Mesendoderm (in vitro differentiated cells): ENCODE measurements around the gene GSAP.

Experiments used
- DNase-seq: peaks from one replicate; pipeline ENCODE4 v3.0.0; 2013
- H2AK5ac ChIP-seq: 2 replicates; pipeline ENCODE4 v1.6.1; 2013; ENCODE audit warnings: low read length, inconsistent platforms
- H2BK120ac ChIP-seq: 2 replicates; pipeline ENCODE4 v1.6.1; 2013; ENCODE audit warnings: low read depth, mild to moderate bottlenecking, low read length, moderate library complexity, mixed read lengths
- H2BK15ac ChIP-seq: replicated peaks from 2 replicates; pipeline ENCODE4 v1.6.1; 2013; ENCODE audit warnings: low read depth, mild to moderate bottlenecking, moderate library complexity
- H2BK5ac ChIP-seq: 2 replicates; pipeline ENCODE4 v1.6.1; 2013; ENCODE audit warnings: low read length, inconsistent platforms
- H3K18ac ChIP-seq: 2 replicates; pipeline ENCODE4 v1.6.1; 2013; ENCODE audit warnings: mild to moderate bottlenecking, low read length, mixed read lengths
- H3K23ac ChIP-seq: one replicate; pipeline ENCODE4 v1.6.1; 2013; ENCODE audit warnings: low read length
- H3K27ac ChIP-seq: 2 replicates; pipeline ENCODE4 v1.5.1; 2013; ENCODE audit warnings: low read depth, mild to moderate bottlenecking, inconsistent platforms, low read length, moderate library complexity
- H3K27me3 ChIP-seq: 2 replicates; pipeline ENCODE4 v1.6.1; 2013; ENCODE audit warnings: low read length, control low read depth, mild to moderate bottlenecking, inconsistent platforms; ENCODE audit not compliant: insufficient read depth, poor library complexity
- H3K36me3 ChIP-seq: 2 replicates; pipeline ENCODE4 v1.6.1; 2013; ENCODE audit warnings: low read length, inconsistent platforms; ENCODE audit not compliant: control insufficient read depth, insufficient read depth
- H3K4ac ChIP-seq: one replicate; pipeline ENCODE4 v1.6.1; 2013; ENCODE audit warnings: low read depth, mild to moderate bottlenecking, low read length, moderate library complexity
- H3K4me1 ChIP-seq: 2 replicates; pipeline ENCODE4 v1.6.1; 2013; ENCODE audit warnings: low read depth, low read length, inconsistent platforms; ENCODE audit not compliant: control insufficient read depth
- H3K4me2 ChIP-seq: 2 replicates; pipeline ENCODE4 v1.6.1; 2013; ENCODE audit warnings: low read length
- H3K4me3 ChIP-seq: 2 replicates; pipeline ENCODE4 v1.5.1; 2013; ENCODE audit warnings: mild to moderate bottlenecking, low read length
- H3K56ac ChIP-seq: one replicate; pipeline ENCODE4 v1.6.1; 2013; ENCODE audit warnings: low read length
- H3K79me1 ChIP-seq: 2 replicates; pipeline ENCODE4 v1.6.1; 2013; ENCODE audit warnings: low read length, inconsistent platforms
- H3K79me2 ChIP-seq: 2 replicates; pipeline ENCODE4 v1.6.1; 2013; ENCODE audit warnings: mild to moderate bottlenecking, low read length; ENCODE audit not compliant: control insufficient read depth, insufficient read depth
- H3K9ac ChIP-seq: 2 replicates; pipeline ENCODE4 v1.6.1; 2013; ENCODE audit warnings: low read length, inconsistent platforms
- H4K5ac ChIP-seq: one replicate; pipeline ENCODE4 v1.6.1; 2013; ENCODE audit warnings: low read length
- H4K8ac ChIP-seq: one replicate; pipeline ENCODE4 v1.6.1; 2013; ENCODE audit warnings: low read depth, mild to moderate bottlenecking, control low read depth, low read length, moderate library complexity
- WGBS: extraction: QIAGEN DNeasy Blood & Tissue Kit; methylation state at CpG from one replicate; pipeline ENCODE4 v1.1.7; 2013; ENCODE audit warnings: low lambda C conversion rate, missing lambda C conversion rate; ENCODE audit not compliant: insufficient coverage; ENCODE audit errors: extremely low coverage; 5-methylcytosine and 5-hydroxymethylcytosine counted together

The GSAP gene

DNA sequence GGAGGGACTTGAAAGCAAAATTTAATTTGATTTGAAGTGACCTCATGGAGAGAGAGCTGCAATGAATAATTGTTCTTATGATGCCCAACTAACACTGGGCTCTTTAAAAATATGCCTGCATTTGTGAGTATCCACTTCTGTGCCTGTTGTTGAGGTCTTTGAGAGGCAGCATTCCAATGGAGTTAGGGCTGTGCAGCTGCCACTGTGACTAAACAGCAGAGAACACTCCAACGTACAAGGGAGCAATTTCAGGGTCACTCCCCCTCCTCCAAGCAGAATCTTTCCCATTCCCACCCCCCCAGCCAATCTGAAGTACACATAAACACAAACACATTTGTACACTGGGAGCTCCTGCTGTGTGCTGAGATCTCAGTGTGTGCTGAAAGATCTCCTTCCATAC, 28.0 kb upstream of the GSAP start:
- Histone ChIP-seq H3K4ac (no peak overlapping the region), H3K23ac (no peak overlapping the region), H2BK15ac (no peak overlapping the region), H3K27me3 (no peaks in the 10 kb centered on the region), H2BK120ac (no peak overlapping the region), H4K8ac (no peak overlapping the region), H3K4me1 (no peaks in the 10 kb centered on the region), H3K79me1 (no peaks in the 10 kb centered on the region), H3K79me2 (no peaks in the 10 kb centered on the region), H3K56ac (no peak overlapping the region), H3K4me2 (no peak overlapping the region), H3K27ac (no peak overlapping the region), H2AK5ac (no peak overlapping the region), H3K18ac (no peak overlapping the region), H4K5ac (no peak overlapping the region), H3K9ac (no peak overlapping the region), H3K4me3 (no peak overlapping the region), H2BK5ac (no peak overlapping the region), H3K36me3 (no peaks in the 10 kb centered on the region)
- no CpG with 5 or more reads among the region's 1 CpG for WGBS
- DNase-seq = no peak

DNA sequence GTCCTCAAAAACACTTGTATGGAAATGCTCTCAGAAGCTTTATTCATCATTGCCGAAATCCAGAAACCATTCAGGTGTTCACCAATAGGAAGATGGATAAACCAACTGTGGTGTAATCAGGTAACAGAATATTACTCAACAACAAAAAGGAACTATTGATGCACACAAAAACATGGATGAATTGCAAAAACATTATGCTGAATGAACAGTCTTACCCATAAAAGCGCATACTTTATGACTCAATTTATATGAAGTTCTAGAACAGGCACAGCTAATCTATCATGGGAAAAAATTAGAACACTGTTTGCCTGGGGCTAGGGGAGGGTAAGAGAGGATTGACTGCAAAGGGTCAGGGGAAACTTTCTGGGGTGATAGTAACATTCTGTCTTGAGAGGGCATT, 26.9 kb upstream of the GSAP start:
- H3K4me3 ChIP-seq = no peak overlapping the region
- no peak overlapping the region for H2BK15ac ChIP-seq
- H3K4me1 ChIP-seq = no peaks in the 10 kb centered on the region
- H3K56ac ChIP-seq = no peak overlapping the region
- H3K27me3 ChIP-seq = no peaks in the 10 kb centered on the region
- H3K9ac ChIP-seq = no peak overlapping the region
- H3K4ac ChIP-seq = no peak overlapping the region
- no peak overlapping the region for H4K8ac ChIP-seq
- no peaks in the 10 kb centered on the region for H3K79me2 ChIP-seq
- no peak overlapping the region for H3K18ac ChIP-seq
- H3K4me2 ChIP-seq = no peak overlapping the region
- DNase-seq = no peak
- WGBS = no CpG with 5 or more reads among the region's 2 CpGs
- no peaks in the 10 kb centered on the region for H3K79me1 ChIP-seq
- H3K36me3 ChIP-seq = no peaks in the 10 kb centered on the region
- no peak overlapping the region for H2BK5ac ChIP-seq
- H2BK120ac ChIP-seq = no peak overlapping the region
- no peak overlapping the region for H4K5ac ChIP-seq
- H3K27ac ChIP-seq = no peak overlapping the region
- H3K23ac ChIP-seq = no peak overlapping the region
- no peak overlapping the region for H2AK5ac ChIP-seq

DNA sequence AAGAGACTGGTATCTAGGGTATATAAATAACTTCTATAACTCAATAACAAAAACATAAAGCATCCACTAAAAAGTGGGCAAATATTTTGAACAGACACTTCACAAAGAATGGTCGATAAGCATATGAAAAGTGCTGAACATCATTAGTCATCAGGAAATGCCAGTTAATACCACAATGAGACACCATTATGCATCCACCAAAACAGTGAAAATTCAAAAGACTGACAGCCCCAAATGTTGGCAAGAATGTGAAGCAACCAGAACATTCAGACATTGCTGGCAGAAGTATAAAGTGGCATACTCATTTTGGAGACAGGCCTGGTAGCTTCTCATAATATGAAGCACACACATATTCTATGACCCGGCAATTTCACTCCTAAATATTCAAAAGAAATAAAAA, 26.5 kb upstream of the GSAP start:
- H2BK5ac ChIP-seq = no peak overlapping the region
- H2BK15ac ChIP-seq = no peak overlapping the region
- no peaks in the 10 kb centered on the region for H3K27me3 ChIP-seq
- H3K79me1 ChIP-seq = no peaks in the 10 kb centered on the region
- H3K27ac ChIP-seq = no peak overlapping the region
- H4K5ac ChIP-seq = no peak overlapping the region
- H3K56ac ChIP-seq = no peak overlapping the region
- DNase-seq = no peak
- H3K18ac ChIP-seq = no peak overlapping the region
- no peak overlapping the region for H3K4me2 ChIP-seq
- no peak overlapping the region for H4K8ac ChIP-seq
- no peak overlapping the region for H3K9ac ChIP-seq
- no peak overlapping the region for H2BK120ac ChIP-seq
- H3K4ac ChIP-seq = no peak overlapping the region
- H2AK5ac ChIP-seq = no peak overlapping the region
- no CpG with 5 or more reads among the region's 2 CpGs for WGBS
- no peak overlapping the region for H3K4me3 ChIP-seq
- no peaks in the 10 kb centered on the region for H3K79me2 ChIP-seq
- H3K4me1 ChIP-seq = no peaks in the 10 kb centered on the region
- no peaks in the 10 kb centered on the region for H3K36me3 ChIP-seq
- no peak overlapping the region for H3K23ac ChIP-seq

GRCh38 chr7:77441046-77441445, 24.9 kb upstream of the GSAP start:
- Histone ChIP-seq H3K4ac (no peak overlapping the region), H3K56ac (no peak overlapping the region), H2BK120ac (no peak overlapping the region), H3K27me3 (no peaks in the 10 kb centered on the region), H3K4me1 (no peaks in the 10 kb centered on the region), H3K18ac (no peak overlapping the region), H2BK15ac (no peak overlapping the region), H3K9ac (no peak overlapping the region), H3K4me3 (no peak overlapping the region), H3K4me2 (no peak overlapping the region), H2AK5ac (no peak overlapping the region), H2BK5ac (no peak overlapping the region), H4K5ac (no peak overlapping the region), H3K79me2 (no peaks in the 10 kb centered on the region), H4K8ac (no peak overlapping the region), H3K27ac (no peak overlapping the region), H3K79me1 (no peaks in the 10 kb centered on the region), H3K36me3 (no peaks in the 10 kb centered on the region), H3K23ac (no peak overlapping the region)
- no CpG with 5 or more reads among the region's 2 CpGs for WGBS
- no peak for DNase-seq

DNA sequence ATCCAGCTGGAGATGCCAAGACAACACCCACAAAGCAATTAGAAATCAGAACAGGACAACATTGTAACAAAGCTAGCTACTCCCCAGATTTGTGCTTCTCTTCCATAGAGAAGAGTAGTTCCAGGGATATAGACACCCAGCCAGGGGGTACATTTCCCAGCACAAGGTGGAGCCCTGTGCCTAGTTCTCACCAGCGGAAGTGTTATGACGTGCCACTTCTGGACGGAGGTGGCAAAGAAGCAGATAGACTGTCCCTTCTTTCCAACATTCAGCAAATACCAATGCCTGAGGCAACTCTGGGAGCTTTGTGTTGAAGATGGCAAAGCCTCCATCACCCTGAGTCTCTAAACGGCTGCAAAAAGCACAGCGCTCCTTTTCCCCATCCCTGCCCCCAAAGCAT, 23.4 kb upstream of the GSAP start:
- Histone ChIP-seq H2BK120ac (no peak overlapping the region), H3K4me3 (no peak overlapping the region)

GRCh38 chr7:77438131-77438530, 22.0 kb upstream of the GSAP start:
- no CpG with 5 or more reads among the region's 1 CpG for WGBS
- no peak for DNase-seq
- Histone ChIP-seq H3K4me2 (no peak overlapping the region), H3K27me3 (no peaks in the 10 kb centered on the region), H2BK120ac (no peak overlapping the region), H3K79me1 (no peaks in the 10 kb centered on the region), H2AK5ac (no peak overlapping the region), H3K4ac (no peak overlapping the region), H2BK15ac (no peak overlapping the region), H3K4me3 (no peak overlapping the region), H4K8ac (no peak overlapping the region), H3K27ac (no peak overlapping the region), H3K9ac (no peak overlapping the region), H3K56ac (no peak overlapping the region), H3K79me2 (no peaks in the 10 kb centered on the region), H3K23ac (no peak overlapping the region), H2BK5ac (no peak overlapping the region), H3K4me1 (no peaks in the 10 kb centered on the region), H3K36me3 (no peaks in the 10 kb centered on the region), H4K5ac (no peak overlapping the region), H3K18ac (no peak overlapping the region)

More for the DNA sequence above, 23.4 kb upstream of the GSAP start:
- Histone ChIP-seq H2BK5ac (no peak overlapping the region), H3K4me1 (no peaks in the 10 kb centered on the region), H3K9ac (no peak overlapping the region), H3K4ac (no peak overlapping the region), H3K27me3 (no peaks in the 10 kb centered on the region), H3K36me3 (no peaks in the 10 kb centered on the region), H3K79me1 (no peaks in the 10 kb centered on the region), H4K5ac (no peak overlapping the region), H2AK5ac (no peak overlapping the region), H3K23ac (no peak overlapping the region), H3K79me2 (no peaks in the 10 kb centered on the region), H2BK15ac (no peak overlapping the region), H3K27ac (no peak overlapping the region), H4K8ac (no peak overlapping the region), H3K56ac (no peak overlapping the region), H3K4me2 (no peak overlapping the region), H3K18ac (no peak overlapping the region)
- no peak for DNase-seq
- no CpG with 5 or more reads among the region's 5 CpGs for WGBS
